H9 (cell line): ENCODE results near the gene FRMPD1. TPM values are rescaled to one million over a fixed set of nuclear protein-coding genes. Genes with fewer than 3 reads are reported as not detected.

Source experiments
- DNase-seq: peaks from one replicate; pipeline ENCODE4 v3.0.0-alpha.2; 2017
- H2AFZ ChIP-seq: one replicate; pipeline ENCODE4 v1.6.1; 2013; ENCODE audit warnings: mild to moderate bottlenecking, low read length, control low read depth, moderate library complexity
- H2AK5ac ChIP-seq: 2 replicates; pipeline ENCODE4 v1.6.1; 2013; ENCODE audit warnings: low read length, control low read depth, mixed read lengths; ENCODE audit not compliant: insufficient read length
- H2BK120ac ChIP-seq: one replicate; pipeline ENCODE4 v1.6.1; 2013; ENCODE audit warnings: low read depth, mild to moderate bottlenecking, low read length, control low read depth, inconsistent platforms; ENCODE audit not compliant: poor library complexity, severe bottlenecking
- H2BK12ac ChIP-seq: 2 replicates; pipeline ENCODE4 v1.6.1; 2013; ENCODE audit warnings: low read length, control low read depth, mixed read lengths, low read depth; ENCODE audit not compliant: insufficient read length
- H2BK15ac ChIP-seq: 2 replicates; pipeline ENCODE4 v1.6.1; 2013; ENCODE audit warnings: low read depth, low read length, control low read depth
- H2BK20ac ChIP-seq: one replicate; pipeline ENCODE4 v1.6.1; 2013; ENCODE audit warnings: low read depth, mild to moderate bottlenecking, low read length, control low read depth, inconsistent platforms; ENCODE audit not compliant: poor library complexity, severe bottlenecking
- H2BK5ac ChIP-seq: 2 replicates; pipeline ENCODE4 v1.6.1; 2013; ENCODE audit warnings: low read length, control low read depth, mixed read lengths; ENCODE audit not compliant: insufficient read length
- H3K14ac ChIP-seq: 2 replicates; pipeline ENCODE4 v1.6.1; 2013; ENCODE audit warnings: low read length, control low read depth; ENCODE audit not compliant: insufficient read depth
- H3K18ac ChIP-seq: 2 replicates; pipeline ENCODE4 v1.6.1; 2013; ENCODE audit warnings: low read depth, mild to moderate bottlenecking, mixed read lengths, low read length, control low read depth; ENCODE audit not compliant: insufficient read length
- H3K23ac ChIP-seq: 2 replicates; pipeline ENCODE4 v1.6.1; 2013; ENCODE audit warnings: low read length, control low read depth, mixed read lengths, low read depth; ENCODE audit not compliant: insufficient read length
- H3K23me2 ChIP-seq: 2 replicates; pipeline ENCODE4 v1.6.1; 2013; ENCODE audit warnings: low read depth, mild to moderate bottlenecking, mixed read lengths, low read length, control low read depth; ENCODE audit not compliant: insufficient read length, poor library complexity, severe bottlenecking
- H3K27ac ChIP-seq: 2 replicates; pipeline ENCODE4 v1.5.1; 2013; ENCODE audit warnings: low read length, control low read depth, mixed read lengths, low read depth; ENCODE audit not compliant: insufficient read length
- H3K27me3 ChIP-seq: 2 replicates; pipeline ENCODE4 v1.6.1; 2013; ENCODE audit warnings: low read length, control low read depth, inconsistent platforms; ENCODE audit not compliant: insufficient read depth
- H3K4ac ChIP-seq: 2 replicates; pipeline ENCODE4 v1.6.1; 2013; ENCODE audit warnings: low read depth, mild to moderate bottlenecking, control low read depth, inconsistent platforms, low read length, moderate library complexity
- H3K4me1 ChIP-seq: 2 replicates; pipeline ENCODE4 v1.6.1; 2013; ENCODE audit warnings: low read length, control low read depth, inconsistent platforms; ENCODE audit not compliant: insufficient read depth
- H3K4me2 ChIP-seq: 2 replicates; pipeline ENCODE4 v1.6.1; 2013; ENCODE audit warnings: low read length, control low read depth, mixed read lengths; ENCODE audit not compliant: insufficient read length, insufficient read depth
- H3K56ac ChIP-seq: 2 replicates; pipeline ENCODE4 v1.6.1; 2013; ENCODE audit warnings: low read depth, mild to moderate bottlenecking, mixed read lengths, low read length, control low read depth; ENCODE audit not compliant: insufficient read length
- H3K79me1 ChIP-seq: 2 replicates; pipeline ENCODE4 v1.6.1; 2013; ENCODE audit warnings: low read depth, mild to moderate bottlenecking, moderate library complexity, low read length, control low read depth, inconsistent platforms; ENCODE audit not compliant: insufficient read depth, poor library complexity, severe bottlenecking
- H3K79me2 ChIP-seq: 2 replicates; pipeline ENCODE4 v1.6.1; 2013; ENCODE audit warnings: low read length, control low read depth, inconsistent platforms; ENCODE audit not compliant: insufficient read depth
- H3K9ac ChIP-seq: 2 replicates; pipeline ENCODE4 v1.6.1; 2013; ENCODE audit warnings: low read length, control low read depth, mixed read lengths; ENCODE audit not compliant: insufficient read length; ENCODE audit errors: extremely low read depth
- H3K9me3 ChIP-seq: one replicate; pipeline ENCODE4 v1.6.1; 2013; ENCODE audit warnings: low read depth, low read length, inconsistent platforms; ENCODE audit not compliant: control insufficient read depth
- H3T11ph ChIP-seq: one replicate; pipeline ENCODE4 v1.6.1; 2013; ENCODE audit warnings: mild to moderate bottlenecking, low read length, control low read depth, inconsistent platforms
- H4K20me1 ChIP-seq: one replicate; pipeline ENCODE4 v1.6.1; 2013; ENCODE audit not compliant: control insufficient read depth, insufficient read length, insufficient read depth
- H4K5ac ChIP-seq: 2 replicates; pipeline ENCODE4 v1.6.1; 2013; ENCODE audit warnings: low read depth, mild to moderate bottlenecking, mixed read lengths, low read length, control low read depth; ENCODE audit not compliant: insufficient read length
- H4K8ac ChIP-seq: replicated peaks from 2 replicates; pipeline ENCODE4 v1.6.1; 2013; ENCODE audit warnings: low read length, control low read depth, mixed read lengths, low read depth; ENCODE audit not compliant: insufficient read length
- H4K91ac ChIP-seq: 2 replicates; pipeline ENCODE4 v1.6.1; 2013; ENCODE audit warnings: low read depth, mild to moderate bottlenecking, moderate library complexity, mixed read lengths, low read length, control low read depth; ENCODE audit not compliant: insufficient read length
- H3K27ac Mint-ChIP-seq, 3 experiments: 2 replicates in 2 of 3; 3 replicates in 1 of 3; pipeline ENCODE4 v1.8.0; 2020 to 2021; ENCODE audit warnings: mixed read lengths in 3 of 3, mild to moderate bottlenecking in 1 of 3, moderate library complexity in 1 of 3
- H3K27me3 Mint-ChIP-seq: 2 replicates; pipeline ENCODE4 v1.8.0; 2021; ENCODE audit warnings: low read depth, mild to moderate bottlenecking, moderate library complexity, mixed read lengths
- H3K36me3 Mint-ChIP-seq, 3 experiments: 2 replicates in 2 of 3; 3 replicates in 1 of 3; pipeline ENCODE4 v1.8.0; 2020 to 2021; ENCODE audit warnings: low read depth in 3 of 3, mixed read lengths in 3 of 3; ENCODE audit not compliant: insufficient read depth in 1 of 3
- H3K4me1 Mint-ChIP-seq, 2 experiments: 2 replicates each; pipeline ENCODE4 v1.8.0; 2020; ENCODE audit warnings: mixed read lengths in 2 of 2
- H3K4me3 Mint-ChIP-seq, 2 experiments: 2 replicates in 1 of 2; 3 replicates in 1 of 2; pipeline ENCODE4 v1.8.0; 2020 to 2021; ENCODE audit warnings: mild to moderate bottlenecking in 2 of 2, mixed read lengths in 2 of 2, moderate library complexity in 1 of 2
- H3K9me3 Mint-ChIP-seq, 2 experiments: 2 replicates in 1 of 2; 3 replicates in 1 of 2; pipeline ENCODE4 v1.8.0; 2020; ENCODE audit warnings: mild to moderate bottlenecking in 2 of 2, mixed read lengths in 2 of 2, moderate library complexity in 1 of 2
- WGBS: extraction: QIAGEN DNeasy Blood & Tissue Kit; methylation state at CpG from one replicate; pipeline ENCODE4 v1.1.7; 2013; ENCODE audit warnings: missing lambda C conversion rate, low lambda C conversion rate, mixed read lengths; ENCODE audit not compliant: insufficient read length; ENCODE audit errors: extremely low coverage; 5-methylcytosine and 5-hydroxymethylcytosine counted together
- total RNA-seq: library from RNA; stranded (reverse); gene quantifications from 2 replicates; pipeline ENCODE4 v1.2.1, GENCODE V29; 2021
- TF ChIP-seq, protein P1 (sequence below): fragments of 200-600 bp; sonication (generic); conservative IDR thresholded peaks from 3 replicates; pipeline ENCODE4 v1.8.0; 2021; ENCODE audit warnings: antibody characterized with exemption, mild to moderate bottlenecking

FRMPD1 gene
- total RNA-seq, 1 experiment from 2014 or later: 0.04 TPM

DNA sequence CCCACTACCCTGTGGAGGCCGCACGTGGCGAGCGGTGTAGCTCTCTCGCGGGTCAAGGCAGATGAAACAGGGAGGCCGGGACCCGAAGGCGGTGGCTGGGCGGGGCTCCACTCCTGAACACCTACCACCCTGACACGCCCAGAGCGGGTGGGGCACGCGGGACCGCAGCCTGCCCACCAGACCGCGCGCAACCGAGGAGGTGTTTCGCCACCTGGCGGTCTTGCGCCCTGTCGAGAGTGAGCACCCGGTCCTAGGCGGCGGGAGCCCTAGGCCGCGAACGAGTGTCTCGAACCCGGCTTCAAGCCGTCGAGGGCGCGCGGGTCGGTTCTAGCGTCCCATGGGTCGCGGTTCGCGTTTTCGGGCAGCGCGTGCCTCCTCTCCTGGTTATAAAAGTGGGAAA is 136.3 kb downstream of the FRMPD1 start:
- no peak overlapping the region for H3T11ph ChIP-seq
- peak; percentile 80 for DNase-seq
- H4K5ac ChIP-seq: no peak overlapping the region
- H2BK5ac ChIP-seq: no peak overlapping the region
- H3K14ac ChIP-seq: no peak overlapping the region
- H2BK120ac ChIP-seq: no peak overlapping the region
- H3K4me3 Mint-ChIP-seq: no peak overlapping the region
- H2AK5ac ChIP-seq: no peak overlapping the region
- no peak overlapping the region for H2BK15ac ChIP-seq
- H3K4me2 ChIP-seq: no peak overlapping the region
- no peaks in the 10 kb centered on the region for H4K20me1 ChIP-seq
- H3K27ac Mint-ChIP-seq: no peak overlapping the region
- peaks cover 13 to 20% (median 13%) of the 10 kb centered on the region in 3 experiments; a peak in 6 of 7 replicates for H3K36me3 Mint-ChIP-seq
- no peaks in the 10 kb centered on the region for H3K4me1 ChIP-seq
- TF ChIP-seq, protein P1, sequence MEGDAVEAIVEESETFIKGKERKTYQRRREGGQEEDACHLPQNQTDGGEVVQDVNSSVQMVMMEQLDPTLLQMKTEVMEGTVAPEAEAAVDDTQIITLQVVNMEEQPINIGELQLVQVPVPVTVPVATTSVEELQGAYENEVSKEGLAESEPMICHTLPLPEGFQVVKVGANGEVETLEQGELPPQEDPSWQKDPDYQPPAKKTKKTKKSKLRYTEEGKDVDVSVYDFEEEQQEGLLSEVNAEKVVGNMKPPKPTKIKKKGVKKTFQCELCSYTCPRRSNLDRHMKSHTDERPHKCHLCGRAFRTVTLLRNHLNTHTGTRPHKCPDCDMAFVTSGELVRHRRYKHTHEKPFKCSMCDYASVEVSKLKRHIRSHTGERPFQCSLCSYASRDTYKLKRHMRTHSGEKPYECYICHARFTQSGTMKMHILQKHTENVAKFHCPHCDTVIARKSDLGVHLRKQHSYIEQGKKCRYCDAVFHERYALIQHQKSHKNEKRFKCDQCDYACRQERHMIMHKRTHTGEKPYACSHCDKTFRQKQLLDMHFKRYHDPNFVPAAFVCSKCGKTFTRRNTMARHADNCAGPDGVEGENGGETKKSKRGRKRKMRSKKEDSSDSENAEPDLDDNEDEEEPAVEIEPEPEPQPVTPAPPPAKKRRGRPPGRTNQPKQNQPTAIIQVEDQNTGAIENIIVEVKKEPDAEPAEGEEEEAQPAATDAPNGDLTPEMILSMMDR: no peak
- H3K56ac ChIP-seq: no peak overlapping the region
- peaks cover 5 to 9% of the 10 kb centered on the region in 2 experiments; a peak in 3 of 4 replicates for H3K4me1 Mint-ChIP-seq
- no peak overlapping the region for H3K18ac ChIP-seq
- peaks cover 6% of the 10 kb centered on the region for H3K79me1 ChIP-seq
- peaks cover 5% of the 10 kb centered on the region for H3K23me2 ChIP-seq
- no CpG with 5 or more reads among the region's 45 CpGs for WGBS
- no peak overlapping the region for H4K8ac ChIP-seq
- no peak overlapping the region for H3K4ac ChIP-seq
- H4K91ac ChIP-seq: no peak overlapping the region
- H2AFZ ChIP-seq: no peak overlapping the region
- no peak overlapping the region for H3K27ac ChIP-seq
- H3K27me3 ChIP-seq: no peaks in the 10 kb centered on the region
- no peaks in the 10 kb centered on the region for H3K9me3 ChIP-seq
- no peak overlapping the region for H2BK20ac ChIP-seq
- H3K27me3 Mint-ChIP-seq: peaks cover 34% of the 10 kb centered on the region
- 0 out of 5 replicates have a peak, but pooled peaks cover 0 to 3% of the 10 kb centered on the region in 2 experiments for H3K9me3 Mint-ChIP-seq
- H3K79me2 ChIP-seq: peaks cover 11% of the 10 kb centered on the region; the same call in 1 of the 2 replicates
- no peak overlapping the region for H3K9ac ChIP-seq
- H2BK12ac ChIP-seq: no peak overlapping the region
- no peak overlapping the region for H3K23ac ChIP-seq
